Measurements from ENCODE around the gene LYZL2.
"Not testable (repeated sequence)": the region's sequence is repeated elsewhere in the genome, so short reads cannot be mapped to it uniquely, and the experiment has no call there.

Gene LYZL2

GRCh38 chr10:30619966-30620365, 9.6 kb downstream of the LYZL2 start:
- TF ChIP-seq, protein P1, sequence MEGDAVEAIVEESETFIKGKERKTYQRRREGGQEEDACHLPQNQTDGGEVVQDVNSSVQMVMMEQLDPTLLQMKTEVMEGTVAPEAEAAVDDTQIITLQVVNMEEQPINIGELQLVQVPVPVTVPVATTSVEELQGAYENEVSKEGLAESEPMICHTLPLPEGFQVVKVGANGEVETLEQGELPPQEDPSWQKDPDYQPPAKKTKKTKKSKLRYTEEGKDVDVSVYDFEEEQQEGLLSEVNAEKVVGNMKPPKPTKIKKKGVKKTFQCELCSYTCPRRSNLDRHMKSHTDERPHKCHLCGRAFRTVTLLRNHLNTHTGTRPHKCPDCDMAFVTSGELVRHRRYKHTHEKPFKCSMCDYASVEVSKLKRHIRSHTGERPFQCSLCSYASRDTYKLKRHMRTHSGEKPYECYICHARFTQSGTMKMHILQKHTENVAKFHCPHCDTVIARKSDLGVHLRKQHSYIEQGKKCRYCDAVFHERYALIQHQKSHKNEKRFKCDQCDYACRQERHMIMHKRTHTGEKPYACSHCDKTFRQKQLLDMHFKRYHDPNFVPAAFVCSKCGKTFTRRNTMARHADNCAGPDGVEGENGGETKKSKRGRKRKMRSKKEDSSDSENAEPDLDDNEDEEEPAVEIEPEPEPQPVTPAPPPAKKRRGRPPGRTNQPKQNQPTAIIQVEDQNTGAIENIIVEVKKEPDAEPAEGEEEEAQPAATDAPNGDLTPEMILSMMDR (conservative IDR thresholded peaks at IDR 0.05; ENCODE audit: low read depth, low read length), result no peak
- DNase-seq (ENCODE audit: low read depth), result no peak
- H3K4me3 ChIP-seq (ENCODE audit: low read depth, low read length), result no peak overlapping the region

DNA sequence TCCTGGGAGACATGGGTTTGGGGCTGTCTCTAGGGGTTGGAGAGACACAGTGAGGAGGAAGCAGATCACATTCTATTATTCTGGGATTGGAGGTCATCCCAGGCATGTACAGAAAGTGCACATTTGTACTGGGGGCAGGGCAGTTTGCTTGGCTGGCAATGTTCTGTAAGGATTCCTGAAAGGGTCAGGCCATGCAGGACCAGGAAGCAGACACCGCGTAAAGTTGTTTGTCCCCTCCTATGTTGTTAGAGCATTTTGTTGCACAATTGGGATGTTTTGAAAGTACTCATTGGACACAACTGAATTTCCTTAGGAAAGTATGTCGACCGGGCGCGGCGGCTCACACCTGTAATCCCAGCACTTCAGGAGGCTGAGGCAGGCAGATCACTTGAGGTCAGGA, 12.5 kb downstream of the LYZL2 start:
- no peak overlapping the region for H3K4me3 ChIP-seq (ENCODE audit: low read depth, low read length)
- TF ChIP-seq, protein P1 (conservative IDR thresholded peaks at IDR 0.05; ENCODE audit: low read depth, low read length), result no peak
- no peak for DNase-seq (ENCODE audit: low read depth)

DNA sequence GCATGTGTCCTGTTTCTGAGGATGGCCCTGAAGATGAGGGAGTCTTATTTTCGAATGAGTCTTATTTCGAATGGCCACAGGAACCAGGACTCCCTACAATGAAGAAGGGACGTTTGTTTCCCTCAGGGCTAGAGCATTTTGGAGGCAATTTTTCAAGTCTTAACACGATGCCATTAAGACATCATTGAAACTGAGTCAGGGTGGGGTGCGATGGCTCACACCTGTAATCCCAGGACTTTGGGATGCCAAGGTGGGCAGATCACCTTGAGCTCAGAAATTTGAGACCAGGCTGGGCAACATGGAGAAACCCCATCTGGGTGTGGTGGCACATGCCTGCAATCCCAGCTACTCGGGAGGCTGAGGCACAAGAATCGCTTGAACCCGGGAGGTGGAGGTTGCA, 18.5 kb downstream of the LYZL2 start:
- DNase-seq (ENCODE audit: low read depth); H3K4me3 ChIP-seq (ENCODE audit: low read depth, low read length): not testable (repeated sequence)

- no peak overlapping the region for H3K4me3 ChIP-seq (ENCODE audit: low read depth, low read length)
- TF ChIP-seq, protein P1 (conservative IDR thresholded peaks at IDR 0.05; ENCODE audit: low read depth, low read length), result no peak
- DNase-seq (ENCODE audit: low read depth), result no peak
These were observed 21.7 kb downstream of the LYZL2 start for GRCh38 chr10:30607814-30608213.

DNA sequence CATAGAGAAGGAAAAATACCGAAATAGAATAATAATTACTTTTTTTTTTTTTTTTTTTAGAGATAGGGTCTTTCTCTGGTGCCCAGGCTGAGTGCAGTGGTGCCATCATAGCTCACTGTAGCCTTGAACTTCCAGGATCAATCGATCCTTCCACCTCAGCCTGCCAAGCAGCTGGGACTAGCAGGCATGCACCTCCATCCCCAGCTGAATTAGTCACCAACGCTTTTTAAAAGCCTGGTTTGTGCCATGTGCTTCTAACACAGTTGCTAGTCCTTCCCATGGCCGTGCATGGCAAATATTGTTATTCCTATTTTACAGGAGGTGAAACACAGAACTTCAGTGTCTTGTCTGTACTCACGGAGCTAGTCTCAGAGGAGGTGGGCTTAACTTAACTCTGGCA, 23.2 kb downstream of the LYZL2 start:
- H3K4me3 ChIP-seq (ENCODE audit: low read depth, low read length), result no peak overlapping the region
- TF ChIP-seq, protein P1 (conservative IDR thresholded peaks at IDR 0.05; ENCODE audit: low read depth, low read length), result no peak
- no peak for DNase-seq (ENCODE audit: low read depth)

GRCh38 chr10:30605341-30606121, 24.0 kb downstream of the LYZL2 start:
- not testable (repeated sequence) for DNase-seq (ENCODE audit: low read depth); H3K4me3 ChIP-seq (ENCODE audit: low read depth, low read length)

DNA sequence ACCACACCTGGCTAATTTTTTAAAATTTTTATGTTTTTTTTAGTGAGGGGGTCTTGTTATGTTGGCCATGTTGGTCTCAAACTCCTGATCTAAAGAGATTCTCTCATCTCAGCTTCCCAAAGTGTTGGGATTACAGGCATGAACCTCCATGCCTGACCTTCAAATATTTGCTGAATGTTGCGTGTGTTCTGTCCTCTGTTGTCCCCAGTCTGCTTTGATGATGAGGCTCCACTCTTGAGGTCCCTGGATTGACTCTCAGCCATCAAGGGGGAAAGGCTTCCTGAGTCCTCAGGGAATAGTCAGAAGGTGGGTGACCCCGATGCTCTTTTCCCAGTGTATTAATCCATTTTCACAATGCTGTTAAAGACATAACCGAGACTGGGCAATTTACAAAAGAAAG, 26.0 kb downstream of the LYZL2 start:
- TF ChIP-seq, protein P1 (conservative IDR thresholded peaks at IDR 0.05; ENCODE audit: low read depth, low read length), result no peak
- DNase-seq (ENCODE audit: low read depth), result no peak
- no peak overlapping the region for H3K4me3 ChIP-seq (ENCODE audit: low read depth, low read length)

DNA sequence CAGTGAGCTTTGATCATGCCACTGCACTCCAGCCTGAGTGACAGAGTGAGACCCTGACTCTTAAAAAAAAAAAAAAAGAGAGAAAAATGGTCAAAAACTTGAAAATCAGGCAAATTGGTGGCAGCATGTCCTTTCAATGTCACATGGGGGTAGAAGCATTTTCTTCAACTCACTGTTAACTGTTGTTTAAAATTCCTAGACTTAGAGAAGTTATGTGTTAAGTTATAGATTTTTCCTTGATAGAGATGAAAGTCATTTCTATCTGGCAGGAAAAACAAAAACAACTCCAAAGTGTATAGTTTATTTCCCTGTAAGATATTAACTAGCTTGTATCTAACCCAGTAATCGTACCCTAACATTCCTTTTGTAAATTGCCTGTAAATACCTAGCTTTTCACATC, 26.8 kb downstream of the LYZL2 start:
- DNase-seq (ENCODE audit: low read depth), result no peak

More for the DNA sequence above, 26.8 kb downstream of the LYZL2 start:
- no peak overlapping the region for H3K4me3 ChIP-seq (ENCODE audit: low read depth, low read length)
- TF ChIP-seq, protein P1 (conservative IDR thresholded peaks at IDR 0.05; ENCODE audit: low read depth, low read length), result no peak

Data from choroid plexus epithelial cell (primary cell).